Activated naive CD4-positive, alpha-beta T cell treated with anti-CD3 and anti-CD28 coated beads, Interleukin-2, amount 50 U/mL, for 72 hours (primary cell): ENCODE data around the gene TRAPPC2B. TPM values are rescaled to one million over a fixed set of nuclear protein-coding genes. Genes with fewer than 3 reads are reported as not detected.

Source experiments
- ATAC-seq, 2 donors: fragments of 150-1000 bp; cut with Tn5 transposase; 2 replicates each; pipeline ENCODE4 v1.10.0; 2021; ENCODE audit warnings: mild to moderate bottlenecking in 2 of 2, moderate library complexity in 2 of 2
- DNase-seq, 2 donors: peaks; one replicate each; pipeline ENCODE4 v3.0.0; 2021 to 2022; ENCODE audit warnings: low spot score in 2 of 2
- H3K27ac Mint-ChIP-seq, 2 donors: one replicate each; pipeline ENCODE4 v1.8.0; 2022; ENCODE audit warnings: mild to moderate bottlenecking in 2 of 2, mixed read lengths in 2 of 2
- H3K36me3 Mint-ChIP-seq, 2 donors: one replicate each; pipeline ENCODE4 v1.8.0; 2022; ENCODE audit warnings: mixed read lengths in 2 of 2
- H3K9me3 Mint-ChIP-seq, 2 donors: one replicate each; pipeline ENCODE4 v1.8.0; 2022; ENCODE audit warnings: mixed read lengths in 2 of 2
- total RNA-seq, 2 donors: library from RNA; stranded (reverse); gene quantifications; one replicate each; pipeline ENCODE4 v1.2.3, GENCODE V29; 2022

Gene TRAPPC2B
- total RNA-seq, 2 donors from 2014 or later = 3.8 to 5.9 TPM

- DNase-seq (no peak), ATAC-seq (no peak)
- Mint-ChIP-seq H3K9me3 (peaks cover 10 to 22% of the 10 kb centered on the region in 2 donors), H3K27ac (no peak overlapping the region), H3K36me3 (peaks cover 26 to 36% of the 10 kb centered on the region in 2 donors)
Measured at GRCh38 chr19:57403737-57404563, 40.6 kb downstream of the TRAPPC2B start.

GRCh38 chr19:57406516-57407123, 43.3 kb downstream of the TRAPPC2B start:
- Mint-ChIP-seq H3K36me3 (peaks cover 16 to 21% of the 10 kb centered on the region in 2 donors), H3K9me3 (peaks cover 0 to 8% of the 10 kb centered on the region in 2 donors), H3K27ac (no peak overlapping the region)
- DNase-seq (peak; percentile 63 to 68), ATAC-seq (peak; percentile 44 to 55)

- Mint-ChIP-seq H3K27ac (peak within 1 kb of the TSS; percentile 85 to 92), H3K9me3 (peaks cover 16 to 17% of the 10 kb centered on the region in 2 donors), H3K36me3 (peaks cover 32 to 40% of the 10 kb centered on the region in 2 donors)
- ATAC-seq (peak; percentile 100), DNase-seq (peak; percentile 83 to 88)
Measured at GRCh38 chr19:57410877-57411671, 47.7 kb downstream of the TRAPPC2B start, which contains the start of gene ZNF17. TSS of gene ZNF17 (plus strand) at chr19:57411161. CDS start at chr19:57413616, 2,455 bp downstream.

Other genes with a start within 250 kb of the TRAPPC2B start
- not detected for gene USP29, start 243.6 kb upstream of the TRAPPC2B start, total RNA-seq
- not detected for gene ZIM3, start 218.3 kb upstream of the TRAPPC2B start, total RNA-seq
- not detected for gene DUXA, start 196.1 kb upstream of the TRAPPC2B start, total RNA-seq
- gene ZNF264, start 172.1 kb upstream of the TRAPPC2B start, total RNA-seq = 10 to 100 TPM; 23.0 to 27.6 TPM
- 1 to 10 TPM; 1.2 to 1.4 TPM for gene AURKC, start 132.5 kb upstream of the TRAPPC2B start, total RNA-seq
- 10 to 100 TPM in 1 of 2 donors, 1 to 10 TPM in 1; 8.9 to 21.5 TPM for gene ZNF805, start 122.9 kb upstream of the TRAPPC2B start, total RNA-seq
- gene ZNF460, start 83.1 kb upstream of the TRAPPC2B start, total RNA-seq = 10 to 100 TPM; 66.0 to 80.4 TPM
- 1 to 10 TPM; 3.4 to 7.0 TPM for gene ZNF543, start 43.1 kb upstream of the TRAPPC2B start, total RNA-seq
- gene ZNF304, start 12.3 kb upstream of the TRAPPC2B start, total RNA-seq = 1 to 10 TPM; 3.5 to 6.5 TPM
- gene ZNF547, start within 50 bp of the TRAPPC2B start, total RNA-seq = 1 to 10 TPM in 1 of 2 donors, under 1 TPM in 1; 0.61 to 2.7 TPM
- gene ZNF548, start 26.3 kb downstream of the TRAPPC2B start, total RNA-seq = 10 to 100 TPM; 22.8 to 31.5 TPM
- gene ZNF17, start 47.6 kb downstream of the TRAPPC2B start, total RNA-seq = 1 to 10 TPM; 8.0 to 9.1 TPM
- 10 to 100 TPM; 11.8 to 15.9 TPM for gene ZNF749, start 71.8 kb downstream of the TRAPPC2B start, total RNA-seq
- gene VN1R1, start 93.6 kb downstream of the TRAPPC2B start, total RNA-seq = under 1 TPM; 0.14 to 0.36 TPM
- gene ZNF772, start 114.0 kb downstream of the TRAPPC2B start, total RNA-seq = 1 to 10 TPM; 4.1 to 7.8 TPM
- 1 to 10 TPM; 3.7 to 6.8 TPM for gene ZNF419, start 124.2 kb downstream of the TRAPPC2B start, total RNA-seq
- 1 to 10 TPM; 4.2 to 7.0 TPM for gene ZNF773, start 136.4 kb downstream of the TRAPPC2B start, total RNA-seq
- gene ZNF549, start 163.8 kb downstream of the TRAPPC2B start, total RNA-seq = 1 to 10 TPM; 3.7 to 3.9 TPM
- 10 to 100 TPM in 1 of 2 donors, 1 to 10 TPM in 1; 6.4 to 14.4 TPM for gene ZNF550, start 196.3 kb downstream of the TRAPPC2B start, total RNA-seq
- gene ZNF416, start 215.4 kb downstream of the TRAPPC2B start, total RNA-seq = 1 to 10 TPM; 2.0 to 2.5 TPM
- gene ZIK1, start 220.6 kb downstream of the TRAPPC2B start, total RNA-seq = 1 to 10 TPM; 2.4 to 5.6 TPM
- gene ZNF530, start 236.3 kb downstream of the TRAPPC2B start, total RNA-seq = 1 to 10 TPM; 3.9 to 5.4 TPM